ENCODE measurements around the gene HDAC8.

The HDAC8 gene

DNA sequence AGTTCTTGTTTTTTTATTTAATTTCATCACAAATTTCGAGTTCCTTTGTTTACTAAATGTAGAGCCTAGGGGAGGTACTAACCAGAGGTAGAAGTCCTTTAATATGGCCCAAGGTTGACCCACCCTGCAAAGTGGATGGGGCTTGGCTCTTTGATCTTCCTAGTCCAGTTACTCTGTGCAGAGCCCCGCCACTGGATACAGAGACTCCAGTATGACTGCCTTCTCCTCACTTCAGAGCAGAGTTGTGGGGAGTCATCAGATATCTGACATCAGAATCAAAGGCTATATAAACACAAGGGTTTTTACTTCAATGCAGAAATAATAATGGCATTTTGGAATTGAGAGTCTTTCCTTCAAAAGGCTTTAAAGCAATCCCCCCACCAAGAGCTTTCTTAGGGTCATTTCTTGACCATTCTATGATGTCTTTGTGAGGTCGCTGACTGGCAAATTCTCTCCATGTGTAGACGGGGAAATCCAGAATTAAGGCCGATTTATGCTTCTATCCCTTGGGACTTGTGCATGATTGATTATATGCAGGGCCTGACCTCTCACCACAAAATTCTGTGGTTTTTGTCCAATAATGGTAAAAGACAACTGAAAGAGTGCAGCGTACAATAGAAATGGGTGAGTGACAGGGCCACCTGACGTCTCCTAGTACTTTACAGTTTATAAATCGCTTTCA, 178.7 kb downstream of the HDAC8 start:
- H3K4me3 Mint-ChIP-seq: no peak overlapping the region
- no peaks in the 10 kb centered on the region for H3K9me3 Mint-ChIP-seq
- H3K27me3 Mint-ChIP-seq: no peaks in the 10 kb centered on the region
- CTCF ChIA-PET: no interaction called here
- H3K4me1 Mint-ChIP-seq: no peaks in the 10 kb centered on the region
- DNase-seq: no peak
- no peak overlapping the region for H3K27ac Mint-ChIP-seq
- no peaks in the 10 kb centered on the region for H3K36me3 Mint-ChIP-seq

GRCh38 chrX:72392816-72393800, 179.5 kb downstream of the HDAC8 start:
- no peaks in the 10 kb centered on the region for H3K36me3 Mint-ChIP-seq
- DNase-seq: no peak
- CTCF ChIA-PET: no interaction called here
- H3K27me3 Mint-ChIP-seq: no peaks in the 10 kb centered on the region
- no peak overlapping the region for H3K4me3 Mint-ChIP-seq
- H3K4me1 Mint-ChIP-seq: no peaks in the 10 kb centered on the region
- H3K27ac Mint-ChIP-seq: no peak overlapping the region
- H3K9me3 Mint-ChIP-seq: no peaks in the 10 kb centered on the region

DNA sequence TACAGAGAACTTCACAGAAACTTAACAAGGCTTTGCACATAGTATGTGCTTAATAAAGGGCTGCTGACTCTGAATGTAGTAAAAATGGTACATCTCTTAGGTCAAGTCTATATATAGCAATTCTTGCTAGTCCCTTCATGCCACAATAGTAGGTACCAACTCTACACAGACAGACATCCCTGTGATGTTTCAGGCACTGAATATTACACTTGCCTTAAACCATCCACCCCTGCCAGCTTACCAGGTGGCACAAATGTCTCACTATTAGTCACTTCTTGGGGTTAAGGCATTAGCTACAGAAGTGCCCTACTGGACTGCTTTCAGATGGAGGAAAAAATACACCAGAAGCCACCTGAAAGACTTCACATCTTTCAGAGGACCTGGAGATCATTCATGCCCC, 180.6 kb downstream of the HDAC8 start:
- Mint-ChIP-seq H3K36me3 (no peaks in the 10 kb centered on the region), H3K9me3 (no peaks in the 10 kb centered on the region), H3K4me1 (no peaks in the 10 kb centered on the region), H3K27me3 (no peaks in the 10 kb centered on the region), H3K4me3 (no peak overlapping the region), H3K27ac (no peak overlapping the region)
- CTCF ChIA-PET: no interaction called here
- no peak for DNase-seq

- Mint-ChIP-seq H3K4me1 (no peaks in the 10 kb centered on the region), H3K27ac (no peak overlapping the region)
- CTCF ChIA-PET: no interaction called here
Measured at GRCh38 chrX:72387247-72387646, 185.4 kb downstream of the HDAC8 start.

DNA sequence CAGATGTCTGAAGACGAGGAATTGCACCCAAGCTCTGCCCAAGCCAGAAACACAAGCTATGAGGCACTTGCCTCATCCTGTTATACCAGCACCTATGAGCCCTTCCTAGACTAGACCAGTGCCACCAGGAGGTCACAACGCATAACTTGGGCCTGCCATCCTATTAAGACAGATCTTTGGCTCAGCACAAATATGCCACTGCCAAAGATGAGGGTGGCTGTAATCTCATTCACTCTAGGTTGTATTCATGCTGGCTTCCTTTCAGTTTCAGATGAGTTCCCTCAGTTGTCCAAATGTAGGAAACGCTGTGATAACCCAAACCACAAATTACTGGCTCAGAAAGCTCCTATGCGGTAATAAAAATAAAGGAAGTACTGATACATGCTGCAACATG, 190.4 kb downstream of the HDAC8 start:
- H3K4me1 Mint-ChIP-seq: no peaks in the 10 kb centered on the region
- H3K27me3 Mint-ChIP-seq: no peaks in the 10 kb centered on the region
- no peaks in the 10 kb centered on the region for H3K9me3 Mint-ChIP-seq
- CTCF ChIA-PET: no interaction called here
- no peak for DNase-seq
- H3K27ac Mint-ChIP-seq: no peak overlapping the region
- no peak overlapping the region for H3K4me3 Mint-ChIP-seq
- H3K36me3 Mint-ChIP-seq: no peaks in the 10 kb centered on the region

More at GRCh38 chrX:72387247-72387646, 185.4 kb downstream of the HDAC8 start:
- DNase-seq: no peak
- no peaks in the 10 kb centered on the region for H3K9me3 Mint-ChIP-seq
- no peak overlapping the region for H3K4me3 Mint-ChIP-seq
- H3K27me3 Mint-ChIP-seq: no peaks in the 10 kb centered on the region
- H3K36me3 Mint-ChIP-seq: no peaks in the 10 kb centered on the region

GRCh38 chrX:72381439-72382201, 191.0 kb downstream of the HDAC8 start:
- Mint-ChIP-seq H3K27ac (no peak overlapping the region), H3K27me3 (no peaks in the 10 kb centered on the region), H3K36me3 (no peaks in the 10 kb centered on the region), H3K4me1 (no peaks in the 10 kb centered on the region), H3K9me3 (no peaks in the 10 kb centered on the region), H3K4me3 (no peak overlapping the region)
- CTCF ChIA-PET: no interaction called here
- DNase-seq: no peak

DNA sequence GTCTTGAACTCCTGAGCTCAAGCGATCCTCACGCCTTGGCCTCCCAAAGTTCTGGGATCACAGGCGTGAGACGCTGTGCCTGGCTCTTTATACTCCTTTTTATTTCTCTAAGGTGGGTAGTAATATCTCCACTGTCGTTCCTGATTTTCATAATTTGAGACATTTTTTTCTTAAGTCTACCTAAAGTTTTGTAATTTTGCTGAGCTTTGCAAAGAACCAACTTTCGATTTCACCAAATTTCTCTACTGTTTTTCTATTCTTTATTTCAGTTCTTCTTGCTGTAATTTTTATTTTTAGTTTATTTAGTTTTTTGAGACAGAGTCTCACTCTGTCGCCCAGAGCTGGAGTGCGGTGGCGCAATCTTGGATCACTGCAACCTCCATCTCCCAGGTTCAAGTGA, 196.5 kb downstream of the HDAC8 start:
- no peak for DNase-seq
- H3K27ac Mint-ChIP-seq: no peak overlapping the region
- CTCF ChIA-PET: no interaction called here
- no peaks in the 10 kb centered on the region for H3K27me3 Mint-ChIP-seq
- H3K4me3 Mint-ChIP-seq: no peak overlapping the region
- no peaks in the 10 kb centered on the region for H3K4me1 Mint-ChIP-seq
- H3K9me3 Mint-ChIP-seq: no peaks in the 10 kb centered on the region
- no peaks in the 10 kb centered on the region for H3K36me3 Mint-ChIP-seq

DNA sequence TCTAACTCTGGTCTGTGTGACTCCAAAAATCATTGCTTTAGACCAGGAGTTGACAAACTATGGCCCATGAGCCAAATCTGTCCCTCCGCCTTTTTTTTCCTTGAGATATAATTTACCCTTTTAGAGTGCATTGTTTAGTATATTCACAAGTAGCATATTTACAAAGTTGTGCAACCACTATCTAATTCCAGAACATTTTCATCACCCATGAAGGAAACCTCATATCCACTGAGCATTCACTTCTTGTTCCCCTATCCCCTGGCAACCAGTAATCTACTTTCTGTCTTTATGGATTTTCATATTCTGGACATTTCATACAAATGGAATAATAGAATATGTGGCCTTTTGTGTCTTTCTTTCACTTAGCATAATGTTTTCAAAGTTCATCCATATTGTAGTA, 199.5 kb downstream of the HDAC8 start:
- CTCF ChIA-PET: no interaction called here
- DNase-seq: no peak
- H3K27ac Mint-ChIP-seq: no peak overlapping the region
- no peaks in the 10 kb centered on the region for H3K27me3 Mint-ChIP-seq
- no peaks in the 10 kb centered on the region for H3K9me3 Mint-ChIP-seq
- no peaks in the 10 kb centered on the region for H3K36me3 Mint-ChIP-seq
- no peak overlapping the region for H3K4me3 Mint-ChIP-seq
- no peaks in the 10 kb centered on the region for H3K4me1 Mint-ChIP-seq

DNA sequence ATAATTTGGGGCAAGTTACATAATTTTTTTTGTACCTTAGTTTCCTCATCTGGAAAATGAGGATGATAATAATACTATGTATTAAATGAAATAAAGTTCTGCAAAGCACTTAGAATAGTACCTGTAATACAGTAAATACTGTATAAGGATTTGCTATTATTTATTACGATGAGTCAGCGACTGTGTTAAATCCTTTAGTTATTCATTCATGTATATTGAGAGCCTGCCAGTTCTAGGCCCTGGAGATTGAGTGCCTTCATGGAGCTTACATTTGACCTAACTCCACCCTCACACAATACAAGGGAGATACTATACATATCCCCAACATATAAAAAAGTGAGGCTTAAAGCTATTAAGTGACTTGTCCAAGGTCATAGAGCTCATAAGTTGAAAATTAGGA, 199.9 kb downstream of the HDAC8 start:
- no peak overlapping the region for H3K4me3 Mint-ChIP-seq
- no peaks in the 10 kb centered on the region for H3K4me1 Mint-ChIP-seq
- CTCF ChIA-PET: no interaction called here
- no peaks in the 10 kb centered on the region for H3K9me3 Mint-ChIP-seq
- no peak overlapping the region for H3K27ac Mint-ChIP-seq
- DNase-seq: no peak
- no peaks in the 10 kb centered on the region for H3K36me3 Mint-ChIP-seq
- H3K27me3 Mint-ChIP-seq: no peaks in the 10 kb centered on the region

DNA sequence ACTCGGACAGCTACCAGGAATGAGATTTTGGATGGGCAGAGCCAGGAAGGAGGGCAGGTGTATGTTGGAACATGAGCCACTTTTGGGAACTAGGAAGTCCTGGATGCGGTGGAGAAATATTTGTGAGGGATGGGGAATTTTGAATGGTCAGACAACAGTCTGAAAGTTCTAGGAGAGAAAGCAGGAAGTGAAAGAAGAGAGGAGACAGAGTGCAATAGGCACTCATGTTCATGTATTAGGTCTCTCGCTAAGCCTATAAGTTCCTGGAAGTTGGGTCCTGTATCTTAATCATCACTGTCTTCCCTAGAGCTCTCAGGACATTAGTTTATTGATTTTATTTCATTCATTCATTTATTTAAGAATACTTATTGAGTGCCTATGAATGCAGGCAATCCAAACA, 201.2 kb downstream of the HDAC8 start:
- no peaks in the 10 kb centered on the region for H3K4me1 Mint-ChIP-seq
- CTCF ChIA-PET: no interaction called here
- no peaks in the 10 kb centered on the region for H3K9me3 Mint-ChIP-seq
- H3K4me3 Mint-ChIP-seq: no peak overlapping the region
- DNase-seq: no peak
- no peaks in the 10 kb centered on the region for H3K36me3 Mint-ChIP-seq
- no peak overlapping the region for H3K27ac Mint-ChIP-seq
- no peaks in the 10 kb centered on the region for H3K27me3 Mint-ChIP-seq

- DNase-seq: no peak
- Mint-ChIP-seq H3K4me1 (no peaks in the 10 kb centered on the region), H3K4me3 (no peak overlapping the region), H3K9me3 (no peaks in the 10 kb centered on the region), H3K36me3 (no peaks in the 10 kb centered on the region), H3K27me3 (no peaks in the 10 kb centered on the region), H3K27ac (no peak overlapping the region)
- CTCF ChIA-PET: no interaction called here
Measured at GRCh38 chrX:72368796-72369195, 203.8 kb downstream of the HDAC8 start.

GRCh38 chrX:72367516-72367915, 205.1 kb downstream of the HDAC8 start:
- no peak for DNase-seq
- H3K27me3 Mint-ChIP-seq: no peaks in the 10 kb centered on the region
- H3K9me3 Mint-ChIP-seq: no peaks in the 10 kb centered on the region
- H3K36me3 Mint-ChIP-seq: no peaks in the 10 kb centered on the region
- CTCF ChIA-PET: no interaction called here
- no peak overlapping the region for H3K27ac Mint-ChIP-seq
- no peaks in the 10 kb centered on the region for H3K4me1 Mint-ChIP-seq
- no peak overlapping the region for H3K4me3 Mint-ChIP-seq

- no peak overlapping the region for H3K4me3 Mint-ChIP-seq
- H3K27me3 Mint-ChIP-seq: no peaks in the 10 kb centered on the region
- H3K36me3 Mint-ChIP-seq: no peaks in the 10 kb centered on the region
- DNase-seq: no peak
- H3K9me3 Mint-ChIP-seq: no peaks in the 10 kb centered on the region
- CTCF ChIA-PET: no interaction called here
- no peaks in the 10 kb centered on the region for H3K4me1 Mint-ChIP-seq
- no peak overlapping the region for H3K27ac Mint-ChIP-seq
Measured at GRCh38 chrX:72366701-72367454, 205.8 kb downstream of the HDAC8 start.

DNA sequence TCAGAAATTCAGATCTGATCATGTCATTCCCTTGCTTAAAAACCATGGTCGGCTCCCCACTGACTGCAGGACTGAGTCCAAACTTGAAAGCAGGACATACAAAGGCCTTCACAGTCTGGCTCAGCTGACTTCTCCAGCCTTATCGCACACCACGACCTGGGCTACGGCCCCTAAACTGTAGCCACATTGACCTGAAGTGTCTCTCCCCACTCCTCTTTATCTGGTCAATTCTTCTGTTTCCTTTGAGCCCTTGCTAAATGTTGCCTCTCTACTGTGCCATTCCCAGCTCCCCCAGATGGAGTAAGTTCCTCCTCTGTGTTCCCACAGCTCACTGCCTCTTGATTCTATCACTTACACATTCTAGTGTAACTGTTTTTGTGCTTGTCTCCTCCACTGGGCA, 206.5 kb downstream of the HDAC8 start:
- Mint-ChIP-seq H3K27ac (no peak overlapping the region), H3K9me3 (no peaks in the 10 kb centered on the region), H3K4me1 (no peaks in the 10 kb centered on the region), H3K27me3 (no peaks in the 10 kb centered on the region), H3K4me3 (no peak overlapping the region), H3K36me3 (no peaks in the 10 kb centered on the region)
- CTCF ChIA-PET: no interaction called here
- no peak for DNase-seq
